A673 (cell line): ENCODE results near the gene ABCA13. TPM values are rescaled to one million over a fixed set of nuclear protein-coding genes. Genes with fewer than 3 reads are reported as not detected.

ENCODE experiments used
- BruUV-seq: library from RNA; stranded (reverse); fragments of 400-500 nt; replicated peaks from 2 replicates; lab custom pipeline; 2021; lab: Mats Ljungman, UMichigan
- CTCF ChIA-PET: fragments of 300-600 bp; sonication (Branson Sonifier 250); formaldehyde crosslinking; loops from one replicate; lab custom pipeline; 2022; ENCODE audit warnings: antibody characterized with exemption; lab: Charles Lee
- POLR2A ChIA-PET: fragments of 300-600 bp; sonication (Branson Sonifier 250); formaldehyde crosslinking; loops from one replicate; lab custom pipeline; 2022; ENCODE audit warnings: antibody characterized with exemption; ENCODE audit not compliant: low non-redundant PET; lab: Charles Lee
- DNase-seq: peaks from one replicate; pipeline ENCODE4 v3.0.0-alpha.2; 2015; ENCODE audit warnings: low spot score
- H3K27ac ChIP-seq: fragments of 200-600 bp; sonication (generic); 2 replicates; pipeline ENCODE4 v1.5.1; 2016; ENCODE audit warnings: mixed run types, low read depth, mild to moderate bottlenecking, mixed read lengths, antibody characterized with exemption, low read length; ENCODE audit not compliant: poor library complexity, severe bottlenecking
- H3K27me3 ChIP-seq: fragments of 200-600 bp; sonication (generic); replicated peaks from 2 replicates; pipeline ENCODE4 v1.6.1; 2017; ENCODE audit warnings: mixed run types, low read depth, mild to moderate bottlenecking, mixed read lengths, antibody characterized with exemption, low read length; ENCODE audit not compliant: insufficient read depth, poor library complexity
- H3K36me3 ChIP-seq: fragments of 200-600 bp; sonication (generic); 2 replicates; pipeline ENCODE4 v1.6.1; 2016; ENCODE audit warnings: mixed run types, mild to moderate bottlenecking, mixed read lengths, antibody characterized with exemption, low read length; ENCODE audit not compliant: insufficient read depth, poor library complexity, severe bottlenecking
- H3K4me1 ChIP-seq: fragments of 200-600 bp; sonication (generic); 2 replicates; pipeline ENCODE4 v1.6.1; 2017; ENCODE audit warnings: mixed run types, mild to moderate bottlenecking, mixed read lengths, antibody characterized with exemption, low read length; ENCODE audit not compliant: insufficient read depth, poor library complexity, severe bottlenecking
- H3K4me3 ChIP-seq: fragments of 200-600 bp; sonication (generic); 2 replicates; pipeline ENCODE4 v1.5.1; 2016; ENCODE audit warnings: low read depth, mixed run types, mild to moderate bottlenecking, mixed read lengths, low read length; ENCODE audit not compliant: poor library complexity, severe bottlenecking
- H3K9me3 ChIP-seq: fragments of 200-600 bp; sonication (generic); 2 replicates; pipeline ENCODE4 v1.6.1; 2016; ENCODE audit warnings: mixed run types, low read depth, mild to moderate bottlenecking, mixed read lengths, antibody characterized with exemption, low read length; ENCODE audit not compliant: poor library complexity, severe bottlenecking
- CTCF ChIP-seq: fragments of 300-800, 200-600 bp; sonication (generic); conservative IDR thresholded peaks from 2 replicates; pipeline ENCODE4 v1.5.1; 2017; ENCODE audit warnings: low read depth, mild to moderate bottlenecking, antibody characterized with exemption, low read length, moderate library complexity, mixed read lengths
- EZH2 ChIP-seq: fragments of 200-600 bp; sonication (generic); IDR thresholded peaks from 2 replicates; pipeline ENCODE4 v1.6.1; 2017; ENCODE audit warnings: borderline replicate concordance, low read depth, mild to moderate bottlenecking, mixed read lengths, antibody characterized with exemption, low read length; ENCODE audit not compliant: poor library complexity, severe bottlenecking
- intact Hi-C: fragments of 100-400 bp; cut with micrococcal nuclease; formaldehyde crosslinking; loops from one replicate; pipeline ENCODE4 v1.10.0; 2022; ENCODE audit not compliant: unreplicated experiment
- total RNA-seq: library from RNA; stranded (reverse); gene quantifications from 2 replicates; pipeline ENCODE4 v1.2.3, GENCODE V29; 2021

The ABCA13 gene
- total RNA-seq, 1 experiment from 2014 or later: 15.6 TPM

- ChIA-PET CTCF (no interaction called here), POLR2A (no interaction called here)
- Histone ChIP-seq H3K4me3 (no peak overlapping the region), H3K9me3 (no peaks in the 10 kb centered on the region), H3K4me1 (no peaks in the 10 kb centered on the region), H3K36me3 (no peaks in the 10 kb centered on the region), H3K27me3 (no peaks in the 10 kb centered on the region), H3K27ac (no peak overlapping the region)
- no TSS peak for BruUV-seq
- TF ChIP-seq CTCF (no peak), EZH2 (no peak)
- intact Hi-C loops: no loop called here
- no peak for DNase-seq
Observed at GRCh38 chr7:48419401-48419800, 248.1 kb downstream of the ABCA13 start.

- H3K4me1 ChIP-seq: no peaks in the 10 kb centered on the region
- ChIA-PET POLR2A (no interaction called here), CTCF (no interaction called here)
- DNase-seq: no peak
- no peaks in the 10 kb centered on the region for H3K9me3 ChIP-seq
- H3K27ac ChIP-seq: no peak overlapping the region
- TF ChIP-seq CTCF (no peak), EZH2 (no peak)
- H3K4me3 ChIP-seq: no peak overlapping the region
- H3K36me3 ChIP-seq: no peaks in the 10 kb centered on the region
- H3K27me3 ChIP-seq: no peaks in the 10 kb centered on the region
- intact Hi-C loops: no loop called here
- BruUV-seq: no TSS peak
Observed at GRCh38 chr7:48420206-48420605, 248.9 kb downstream of the ABCA13 start.

DNA sequence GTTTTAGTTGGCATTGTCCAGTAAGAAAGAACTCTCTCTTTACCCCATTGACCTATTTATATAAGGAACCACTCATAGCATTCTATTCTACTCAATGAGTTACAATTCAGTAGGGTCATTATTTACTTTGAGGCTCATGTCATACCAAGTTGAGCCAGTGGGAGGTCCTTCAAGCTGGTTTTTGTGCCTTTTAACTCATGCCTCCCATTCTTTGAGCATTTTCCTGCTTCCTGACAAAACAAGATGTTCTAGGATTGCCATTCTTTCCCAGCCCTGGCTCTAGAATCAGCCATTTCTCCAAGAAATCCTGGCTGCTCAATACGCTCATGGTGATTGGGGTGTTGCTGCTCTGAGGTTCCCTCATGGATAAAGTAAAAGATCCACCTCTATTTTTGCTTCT lies 250.1 kb downstream of the ABCA13 start:
- Histone ChIP-seq H3K4me3 (no peak overlapping the region), H3K27ac (no peak overlapping the region), H3K36me3 (no peaks in the 10 kb centered on the region), H3K4me1 (no peaks in the 10 kb centered on the region), H3K27me3 (no peaks in the 10 kb centered on the region), H3K9me3 (no peaks in the 10 kb centered on the region)
- ChIA-PET POLR2A (interaction anchor here (0.6 kb wide), 1 partner anchor 25 kb away, joined by 24 read pairs; no protein-coding TSS in a partner anchor), CTCF (no interaction called here)
- intact Hi-C loops: no loop called here
- DNase-seq: no peak
- BruUV-seq: no TSS peak
- TF ChIP-seq EZH2: no peak
- TF ChIP-seq CTCF: no peak
